Sigmoid colon (tissue), 4 donors: Measurements from ENCODE around the gene TTC36.

Source experiments
- EP300 ChIP-seq, 4 donors: sonication (generic); formaldehyde crosslinking; IDR thresholded peaks; one replicate each; pipeline ENCODE4 v1.6.1; 2017; ENCODE audit warnings: antibody characterized with exemption in 4 of 4
- POLR2A ChIP-seq, 2 donors: fragments of 450-650 bp; IDR thresholded peaks; one replicate each; pipeline ENCODE4 v1.6.1; 2016; ENCODE audit warnings: antibody characterized with exemption in 2 of 2, mild to moderate bottlenecking in 2 of 2, moderate library complexity in 2 of 2
- POLR2AphosphoS5 ChIP-seq, 4 donors: sonication (generic); formaldehyde crosslinking; IDR thresholded peaks; one replicate each; pipeline ENCODE4 v1.6.1; 2017; ENCODE audit warnings: antibody characterized with exemption in 4 of 4
- TF ChIP-seq, protein P1 (sequence below), 4 experiments: fragments of 450-650 bp in 3 of 4; fragments of 200-600 bp in 1 of 4; IDR thresholded peaks; one replicate each; pipeline ENCODE4 v1.5.1; 2016 to 2019; ENCODE audit warnings: antibody characterized with exemption in 4 of 4, mild to moderate bottlenecking in 3 of 4, moderate library complexity in 2 of 4

DNA sequence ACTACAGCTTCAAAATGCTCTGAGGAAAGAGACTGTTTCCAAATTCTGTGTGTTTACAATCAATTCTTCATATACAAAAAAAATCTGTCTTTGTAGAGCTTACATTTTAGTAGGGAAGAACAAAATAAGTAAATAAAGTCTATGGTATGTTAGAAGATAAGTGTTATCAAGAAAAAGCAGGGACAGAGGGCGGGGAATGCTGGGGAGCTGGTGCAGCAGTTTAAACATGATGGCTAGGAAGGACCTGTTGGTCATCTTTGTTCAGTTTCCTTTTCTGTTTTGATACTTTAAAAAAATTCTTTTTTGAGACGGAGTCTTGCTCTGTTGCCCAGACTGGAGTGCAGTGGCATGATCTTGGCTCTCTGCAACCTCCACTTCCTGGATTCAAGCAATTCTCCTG lies 19.9 kb downstream of the TTC36 start:
- TF ChIP-seq POLR2A (IDR thresholded peaks at IDR 0.05) (no peak), POLR2AphosphoS5 (IDR thresholded peaks at IDR 0.05) (no peak), EP300 (IDR thresholded peaks at IDR 0.05) (no peak)
- TF ChIP-seq, protein P1, sequence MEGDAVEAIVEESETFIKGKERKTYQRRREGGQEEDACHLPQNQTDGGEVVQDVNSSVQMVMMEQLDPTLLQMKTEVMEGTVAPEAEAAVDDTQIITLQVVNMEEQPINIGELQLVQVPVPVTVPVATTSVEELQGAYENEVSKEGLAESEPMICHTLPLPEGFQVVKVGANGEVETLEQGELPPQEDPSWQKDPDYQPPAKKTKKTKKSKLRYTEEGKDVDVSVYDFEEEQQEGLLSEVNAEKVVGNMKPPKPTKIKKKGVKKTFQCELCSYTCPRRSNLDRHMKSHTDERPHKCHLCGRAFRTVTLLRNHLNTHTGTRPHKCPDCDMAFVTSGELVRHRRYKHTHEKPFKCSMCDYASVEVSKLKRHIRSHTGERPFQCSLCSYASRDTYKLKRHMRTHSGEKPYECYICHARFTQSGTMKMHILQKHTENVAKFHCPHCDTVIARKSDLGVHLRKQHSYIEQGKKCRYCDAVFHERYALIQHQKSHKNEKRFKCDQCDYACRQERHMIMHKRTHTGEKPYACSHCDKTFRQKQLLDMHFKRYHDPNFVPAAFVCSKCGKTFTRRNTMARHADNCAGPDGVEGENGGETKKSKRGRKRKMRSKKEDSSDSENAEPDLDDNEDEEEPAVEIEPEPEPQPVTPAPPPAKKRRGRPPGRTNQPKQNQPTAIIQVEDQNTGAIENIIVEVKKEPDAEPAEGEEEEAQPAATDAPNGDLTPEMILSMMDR (IDR thresholded peaks at IDR 0.05): no peak
